Gastrocnemius medialis (tissue), 4 donors: ENCODE results near the gene EEFSEC.

Experiments
- POLR2A ChIP-seq, 2 donors: fragments of 450-650 bp; IDR thresholded peaks; one replicate each; pipeline ENCODE4 v1.6.1; 2017; ENCODE audit warnings: antibody characterized with exemption in 2 of 2, mild to moderate bottlenecking in 2 of 2, moderate library complexity in 2 of 2
- TF ChIP-seq, protein P1 (sequence below), 5 experiments: fragments of 450-650 bp in 3 of 5; fragments of 200-600 bp in 2 of 5; sonication (generic) in 2 of 5; IDR thresholded peaks in 4 of 5; conservative IDR thresholded peaks in 1 of 5; 1 replicate in 4 of 5; 2 replicates in 1 of 5; pipeline ENCODE4 v1.5.1; 2016 to 2019; ENCODE audit warnings: antibody characterized with exemption in 5 of 5, mild to moderate bottlenecking in 3 of 5, moderate library complexity in 3 of 5

DNA sequence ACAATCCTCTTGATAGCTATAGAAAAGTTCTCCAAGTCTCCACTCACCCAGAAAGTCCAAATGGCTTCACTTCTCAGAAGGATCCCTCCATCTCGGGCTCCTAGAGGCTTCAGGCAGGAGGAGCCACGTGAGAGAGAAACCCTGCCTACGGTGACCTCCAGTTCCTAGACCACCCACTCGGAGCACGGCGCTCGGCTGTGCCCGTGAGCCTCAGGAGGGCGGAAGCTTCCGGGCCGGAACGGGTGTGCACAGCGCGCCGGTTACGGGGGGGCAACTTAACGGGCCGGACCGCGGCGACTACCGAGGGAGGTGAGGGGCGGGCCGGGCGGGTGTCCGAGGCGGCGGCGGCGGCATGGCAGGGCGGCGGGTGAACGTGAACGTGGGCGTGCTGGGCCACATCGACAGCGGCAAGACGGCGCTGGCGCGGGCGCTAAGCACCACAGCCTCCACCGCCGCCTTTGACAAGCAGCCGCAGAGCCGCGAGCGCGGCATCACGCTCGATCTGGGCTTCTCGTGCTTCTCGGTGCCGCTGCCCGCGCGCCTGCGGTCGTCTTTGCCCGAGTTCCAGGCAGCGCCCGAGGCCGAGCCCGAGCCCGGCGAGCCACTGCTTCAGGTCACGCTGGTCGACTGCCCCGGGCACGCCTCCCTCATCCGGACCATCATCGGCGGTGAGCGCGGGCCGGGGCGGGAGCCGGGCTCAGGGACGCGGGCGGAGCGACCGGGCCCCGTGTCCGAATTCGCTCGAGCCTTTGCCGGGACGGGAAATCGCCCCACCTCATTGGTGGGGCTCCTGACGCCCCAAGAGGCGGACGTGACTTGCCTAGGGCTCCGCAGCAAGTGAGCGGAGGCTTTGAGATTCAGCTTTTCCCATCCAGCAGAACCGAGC lies at the start of gene EEFSEC:
- TF ChIP-seq, protein P1, sequence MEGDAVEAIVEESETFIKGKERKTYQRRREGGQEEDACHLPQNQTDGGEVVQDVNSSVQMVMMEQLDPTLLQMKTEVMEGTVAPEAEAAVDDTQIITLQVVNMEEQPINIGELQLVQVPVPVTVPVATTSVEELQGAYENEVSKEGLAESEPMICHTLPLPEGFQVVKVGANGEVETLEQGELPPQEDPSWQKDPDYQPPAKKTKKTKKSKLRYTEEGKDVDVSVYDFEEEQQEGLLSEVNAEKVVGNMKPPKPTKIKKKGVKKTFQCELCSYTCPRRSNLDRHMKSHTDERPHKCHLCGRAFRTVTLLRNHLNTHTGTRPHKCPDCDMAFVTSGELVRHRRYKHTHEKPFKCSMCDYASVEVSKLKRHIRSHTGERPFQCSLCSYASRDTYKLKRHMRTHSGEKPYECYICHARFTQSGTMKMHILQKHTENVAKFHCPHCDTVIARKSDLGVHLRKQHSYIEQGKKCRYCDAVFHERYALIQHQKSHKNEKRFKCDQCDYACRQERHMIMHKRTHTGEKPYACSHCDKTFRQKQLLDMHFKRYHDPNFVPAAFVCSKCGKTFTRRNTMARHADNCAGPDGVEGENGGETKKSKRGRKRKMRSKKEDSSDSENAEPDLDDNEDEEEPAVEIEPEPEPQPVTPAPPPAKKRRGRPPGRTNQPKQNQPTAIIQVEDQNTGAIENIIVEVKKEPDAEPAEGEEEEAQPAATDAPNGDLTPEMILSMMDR (IDR thresholded peaks at IDR 0.05 in 4 of 5, conservative IDR thresholded peaks at IDR 0.05 in 1 of 5) = no peak
- TF ChIP-seq POLR2A (IDR thresholded peaks at IDR 0.05) = peak; percentile 65 to 75
